ENCODE results near the gene SLMAP. TPM values are rescaled to one million over a fixed set of nuclear protein-coding genes. Genes with fewer than 3 reads are reported as not detected.

The SLMAP gene
- total and polyA plus RNA-seq, 2 donors from 2014 or later: 22.0 to 86.1 TPM

DNA sequence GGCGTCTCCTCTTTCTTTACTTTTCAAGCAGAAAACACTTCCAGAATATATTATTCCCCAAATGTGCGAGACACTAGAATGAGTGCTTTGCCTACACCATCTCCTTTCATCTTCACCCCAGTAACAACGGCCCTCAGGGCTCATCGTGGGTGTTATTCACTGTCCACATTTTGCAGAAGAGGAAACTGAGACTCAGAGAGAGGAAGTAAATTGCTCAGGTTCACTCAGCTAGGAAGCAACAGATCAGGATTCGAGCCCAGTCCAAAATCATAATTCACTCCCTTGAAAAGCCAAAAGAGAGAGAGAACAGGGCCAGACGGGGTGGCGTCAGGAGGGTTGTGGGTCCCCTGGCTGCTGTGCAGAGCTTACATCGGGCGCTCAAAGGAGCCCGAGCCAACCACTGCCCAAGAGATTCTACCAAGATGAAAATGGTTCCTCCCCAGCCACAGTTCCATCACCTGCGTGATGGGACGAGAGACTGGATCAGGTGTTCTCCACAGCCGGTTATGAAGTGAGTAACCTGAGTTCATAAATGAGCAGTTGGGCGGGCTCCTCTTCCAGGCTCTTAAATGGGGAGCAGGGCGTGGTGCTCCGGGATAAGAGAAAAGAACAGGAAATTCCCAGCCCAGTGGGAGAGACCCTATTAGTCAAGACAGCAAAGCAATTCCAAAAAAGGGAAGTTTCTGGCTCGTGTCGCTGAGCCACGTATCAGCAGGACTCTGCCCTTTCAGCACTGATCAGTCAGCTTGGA lies 203.5 kb downstream of the SLMAP start:
- no peaks in the 10 kb centered on the region for H3K27me3 ChIP-seq (ENCODE audit: control insufficient read depth, insufficient read depth, low read length)
- no peaks in the 10 kb centered on the region for H3K36me3 ChIP-seq (ENCODE audit: control insufficient read depth in 2 of 3, insufficient read depth in 3 of 3, low read length in 3 of 3)
- DNase-seq (peak in 1 of 5 donors; percentile 48), FAIRE-seq (no peak)
- H3K4me3 ChIP-seq (ENCODE audit: low read length in 3 of 3): no peak overlapping the region
- intact Hi-C loops (cut with DNase I): no loop called here
- TF ChIP-seq, protein P1, sequence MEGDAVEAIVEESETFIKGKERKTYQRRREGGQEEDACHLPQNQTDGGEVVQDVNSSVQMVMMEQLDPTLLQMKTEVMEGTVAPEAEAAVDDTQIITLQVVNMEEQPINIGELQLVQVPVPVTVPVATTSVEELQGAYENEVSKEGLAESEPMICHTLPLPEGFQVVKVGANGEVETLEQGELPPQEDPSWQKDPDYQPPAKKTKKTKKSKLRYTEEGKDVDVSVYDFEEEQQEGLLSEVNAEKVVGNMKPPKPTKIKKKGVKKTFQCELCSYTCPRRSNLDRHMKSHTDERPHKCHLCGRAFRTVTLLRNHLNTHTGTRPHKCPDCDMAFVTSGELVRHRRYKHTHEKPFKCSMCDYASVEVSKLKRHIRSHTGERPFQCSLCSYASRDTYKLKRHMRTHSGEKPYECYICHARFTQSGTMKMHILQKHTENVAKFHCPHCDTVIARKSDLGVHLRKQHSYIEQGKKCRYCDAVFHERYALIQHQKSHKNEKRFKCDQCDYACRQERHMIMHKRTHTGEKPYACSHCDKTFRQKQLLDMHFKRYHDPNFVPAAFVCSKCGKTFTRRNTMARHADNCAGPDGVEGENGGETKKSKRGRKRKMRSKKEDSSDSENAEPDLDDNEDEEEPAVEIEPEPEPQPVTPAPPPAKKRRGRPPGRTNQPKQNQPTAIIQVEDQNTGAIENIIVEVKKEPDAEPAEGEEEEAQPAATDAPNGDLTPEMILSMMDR (IDR thresholded peaks at IDR 0.05; ENCODE audit: borderline replicate concordance, extremely low read depth, insufficient read depth): no peak
- H3K9ac ChIP-seq (ENCODE audit: low read length in 3 of 3): no peak overlapping the region
- H3K27ac ChIP-seq (ENCODE audit: low read depth in 2 of 2, low read length in 2 of 2): peak overlapping the region; percentile 13 to 41
- H3K9me3 ChIP-seq (ENCODE audit: control insufficient read depth in 2 of 3, insufficient read depth in 1 of 3, low read length in 3 of 3): no peaks in the 10 kb centered on the region
- peaks cover 0 to 14% (median 0%) of the 10 kb centered on the region in 3 donors for H3K4me1 ChIP-seq (ENCODE audit: control insufficient read depth in 2 of 3, insufficient read depth in 2 of 3, low read depth in 1 of 3, low read length in 3 of 3)

DNA sequence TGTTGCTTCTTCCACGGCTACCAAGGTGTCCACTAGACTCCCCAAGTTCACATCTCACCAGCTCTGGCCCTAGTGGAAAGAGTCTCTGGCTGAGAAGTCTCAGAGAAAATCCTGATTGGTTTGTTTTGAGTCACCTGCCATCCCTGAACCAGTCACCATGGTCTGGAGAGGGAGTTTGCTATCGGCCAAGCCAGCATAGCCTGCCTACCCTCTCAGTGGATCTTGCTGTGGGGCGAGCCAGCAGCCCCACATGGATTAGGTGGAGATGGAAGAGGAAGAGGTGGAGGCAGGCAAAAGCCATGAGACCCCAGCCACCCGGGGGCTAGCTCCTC lies 204.0 kb downstream of the SLMAP start:
- TF ChIP-seq, protein P1 (IDR thresholded peaks at IDR 0.05; ENCODE audit: borderline replicate concordance, extremely low read depth, insufficient read depth): no peak
- Histone ChIP-seq H3K36me3 (ENCODE audit: control insufficient read depth in 2 of 3, insufficient read depth in 3 of 3, low read length in 3 of 3) (no peaks in the 10 kb centered on the region), H3K9me3 (ENCODE audit: control insufficient read depth in 2 of 3, insufficient read depth in 1 of 3, low read length in 3 of 3) (no peaks in the 10 kb centered on the region), H3K4me1 (ENCODE audit: control insufficient read depth in 2 of 3, insufficient read depth in 2 of 3, low read depth in 1 of 3, low read length in 3 of 3) (peaks cover 0 to 14% (median 0%) of the 10 kb centered on the region in 3 donors), H3K4me3 (ENCODE audit: low read length in 3 of 3) (no peak overlapping the region), H3K27me3 (ENCODE audit: control insufficient read depth, insufficient read depth, low read length) (no peaks in the 10 kb centered on the region), H3K27ac (ENCODE audit: low read depth in 2 of 2, low read length in 2 of 2) (peak overlapping the region in 1 of 2 donors; percentile 13), H3K9ac (ENCODE audit: low read length in 3 of 3) (no peak overlapping the region)
- intact Hi-C loops (cut with DNase I): no loop called here
- DNase-seq: no peak
- FAIRE-seq: no peak

DNA sequence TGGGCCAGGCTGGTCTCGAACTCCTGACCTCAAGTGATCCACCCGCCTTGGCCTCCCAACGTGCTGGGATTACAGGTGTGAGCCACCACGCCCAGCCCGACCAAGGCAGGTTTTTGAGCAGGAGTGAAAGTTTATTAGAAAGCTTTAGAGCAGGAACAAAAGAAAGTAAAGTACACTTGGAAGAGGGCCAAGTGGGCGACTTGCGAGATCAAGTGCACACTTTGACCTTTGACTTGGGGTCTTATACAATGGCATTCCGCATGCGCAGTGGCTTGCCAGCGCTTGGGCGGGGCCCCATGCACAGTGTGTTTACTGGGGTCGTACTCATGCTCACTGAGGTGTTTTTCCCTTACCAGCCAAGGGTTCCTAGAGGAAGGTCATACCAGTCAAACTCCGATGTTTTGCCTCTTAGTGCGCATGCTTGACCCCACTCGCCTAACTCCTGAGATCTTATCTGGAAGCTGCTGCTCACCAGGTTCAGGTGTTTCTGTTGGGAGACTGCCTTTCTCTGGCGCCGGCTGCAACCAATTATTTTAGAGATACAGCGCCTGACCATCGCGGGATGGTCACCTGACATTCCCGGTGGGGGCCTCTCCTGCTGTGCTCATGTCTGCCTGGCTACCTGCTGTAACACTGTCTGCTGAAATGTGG lies 205.2 kb downstream of the SLMAP start:
- Histone ChIP-seq H3K4me1 (ENCODE audit: control insufficient read depth in 2 of 3, insufficient read depth in 2 of 3, low read depth in 1 of 3, low read length in 3 of 3) (peaks cover 0 to 14% (median 0%) of the 10 kb centered on the region in 3 donors), H3K27me3 (ENCODE audit: control insufficient read depth, insufficient read depth, low read length) (no peaks in the 10 kb centered on the region), H3K9ac (ENCODE audit: low read length in 3 of 3) (no peak overlapping the region), H3K27ac (ENCODE audit: low read depth in 2 of 2, low read length in 2 of 2) (peak overlapping the region in 1 of 2 donors; percentile 13), H3K9me3 (ENCODE audit: control insufficient read depth in 2 of 3, insufficient read depth in 1 of 3, low read length in 3 of 3) (no peaks in the 10 kb centered on the region), H3K36me3 (ENCODE audit: control insufficient read depth in 2 of 3, insufficient read depth in 3 of 3, low read length in 3 of 3) (no peaks in the 10 kb centered on the region), H3K4me3 (ENCODE audit: low read length in 3 of 3) (no peak overlapping the region)
- FAIRE-seq (no peak), DNase-seq (no peak)
- TF ChIP-seq, protein P1 (IDR thresholded peaks at IDR 0.05; ENCODE audit: borderline replicate concordance, extremely low read depth, insufficient read depth): no peak
- intact Hi-C loops (cut with DNase I): no loop called here

All from kidney (tissue), 14 donors.